Thyroid gland (tissue), 4 donors: ENCODE measurements around the gene BDNF.

Experiments used
- CTCF ChIP-seq, 6 experiments: fragments of 200-600 bp in 3 of 6; fragments of 450-650 bp in 3 of 6; sonication (generic) in 3 of 6; IDR thresholded peaks; one replicate each; pipeline ENCODE4 v1.5.1; 2016 to 2019; ENCODE audit warnings: antibody characterized with exemption in 6 of 6, mild to moderate bottlenecking in 2 of 6, inconsistent platforms in 1 of 6, moderate library complexity in 1 of 6
- POLR2A ChIP-seq, 2 donors: fragments of 450-650 bp; IDR thresholded peaks; one replicate each; pipeline ENCODE4 v1.6.1; 2017; ENCODE audit warnings: antibody characterized with exemption in 2 of 2, mild to moderate bottlenecking in 2 of 2, moderate library complexity in 1 of 2

DNA sequence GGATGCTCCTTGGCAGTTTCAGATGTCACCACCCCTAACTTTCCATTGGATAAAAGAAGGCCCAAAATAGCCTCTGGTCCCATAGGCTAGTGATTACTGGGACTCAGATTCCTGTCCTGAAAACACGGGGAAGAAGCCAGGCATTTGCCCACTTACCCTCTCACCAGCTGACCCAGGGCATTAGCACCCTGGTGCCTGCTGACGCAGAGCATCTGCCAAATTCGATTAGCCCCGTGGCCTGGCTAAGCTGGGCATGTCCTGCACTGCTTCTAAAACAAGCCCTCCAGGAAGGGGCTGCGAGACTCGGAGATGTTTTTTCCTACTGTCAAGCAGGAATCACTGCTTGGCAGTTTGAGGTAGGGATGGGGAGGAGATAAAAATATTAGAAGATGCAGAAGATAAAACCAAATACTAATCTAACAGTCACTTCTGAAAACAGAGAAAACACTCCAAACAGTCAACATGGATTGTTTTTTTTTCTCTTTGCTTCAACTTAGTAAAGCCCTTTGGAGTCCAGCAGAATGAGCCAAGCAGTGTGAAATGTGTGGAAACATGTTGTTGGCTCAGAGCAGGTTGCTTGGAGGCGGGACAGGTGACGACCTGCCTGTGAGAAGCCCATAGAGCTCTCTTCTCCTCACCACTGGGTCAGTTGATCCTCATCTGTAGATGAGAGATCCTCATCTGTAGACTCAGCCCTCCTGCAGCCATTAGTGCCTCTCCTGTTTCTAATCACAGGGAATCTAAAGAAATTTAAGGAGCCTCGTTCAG is 54.0 kb downstream of the BDNF start:
- TF ChIP-seq CTCF (IDR thresholded peaks at IDR 0.05) (no peak), POLR2A (IDR thresholded peaks at IDR 0.05) (no peak)
